OCI-LY1 (cell line): ENCODE results near the gene TRPM6.

ENCODE experiments used
- H2AFZ ChIP-seq: fragments of 200-600 bp; sonication (generic), shearing (Covaris generic); 2 replicates; pipeline ENCODE4 v1.6.0; 2014; ENCODE audit warnings: antibody characterized with exemption, mild to moderate bottlenecking, low read length
- H3F3A ChIP-seq: fragments of 200-600 bp; sonication (generic), shearing (Covaris generic); 2 replicates; pipeline ENCODE4 v1.6.0; 2014; ENCODE audit warnings: mild to moderate bottlenecking, antibody characterized with exemption, low read length, moderate library complexity; ENCODE audit not compliant: insufficient read depth
- H3K27ac ChIP-seq: fragments of 200-600 bp; sonication (generic); 2 replicates; pipeline ENCODE4 v1.5.1; 2014; ENCODE audit warnings: low read length, mixed run types, mild to moderate bottlenecking, low read depth; ENCODE audit not compliant: poor library complexity, severe bottlenecking
- H3K27me3 ChIP-seq: fragments of 200-600 bp; sonication (generic); 2 replicates; pipeline ENCODE4 v1.6.0; 2014; ENCODE audit warnings: antibody characterized with exemption, mild to moderate bottlenecking, low read length, moderate library complexity; ENCODE audit not compliant: insufficient read depth
- H3K36me3 ChIP-seq: fragments of 200-600 bp; sonication (generic); 2 replicates; pipeline ENCODE4 v1.6.1; 2014; ENCODE audit warnings: mild to moderate bottlenecking, antibody characterized with exemption, low read length, moderate library complexity, mixed read lengths; ENCODE audit not compliant: insufficient read depth
- H3K4me1 ChIP-seq: fragments of 200-600 bp; sonication (generic); 2 replicates; pipeline ENCODE4 v1.5.1; 2014; ENCODE audit warnings: mild to moderate bottlenecking, low read length, moderate library complexity; ENCODE audit not compliant: insufficient read depth, severe bottlenecking
- H3K4me2 ChIP-seq: fragments of 200-600 bp; sonication (generic), shearing (Covaris generic); 2 replicates; pipeline ENCODE4 v1.6.1; 2014; ENCODE audit warnings: low read length
- H3K4me3 ChIP-seq: fragments of 200-600 bp; sonication (generic); 2 replicates; pipeline ENCODE4 v1.5.1; 2014; ENCODE audit warnings: low read length, low read depth, mild to moderate bottlenecking, mixed read lengths; ENCODE audit not compliant: poor library complexity, severe bottlenecking
- H3K79me2 ChIP-seq: fragments of 200-600 bp; shearing (Covaris generic); 2 replicates; pipeline ENCODE4 v1.6.1; 2016; ENCODE audit warnings: mixed run types, low read length, mixed read lengths; ENCODE audit not compliant: insufficient read depth
- H3K9ac ChIP-seq: fragments of 200-600 bp; sonication (generic), shearing (Covaris generic); 2 replicates; pipeline ENCODE4 v1.6.1; 2014; ENCODE audit warnings: mild to moderate bottlenecking, low read length, mixed read lengths
- H3K9me2 ChIP-seq: fragments of 200-600 bp; sonication (generic), shearing (Covaris generic); 2 replicates; pipeline ENCODE4 v1.6.1; 2014; ENCODE audit warnings: low read depth, mild to moderate bottlenecking, low read length, mixed read lengths
- H3K9me3 ChIP-seq: fragments of 200-600 bp; shearing (Covaris generic); 2 replicates; pipeline ENCODE4 v1.6.1; 2014; ENCODE audit warnings: low read length, mixed read lengths
- H4K20me1 ChIP-seq: fragments of 200-600 bp; sonication (generic), shearing (Covaris generic); 2 replicates; pipeline ENCODE4 v1.6.0; 2016; ENCODE audit warnings: mild to moderate bottlenecking, low read length; ENCODE audit not compliant: insufficient read depth
- EZH2 ChIP-seq: fragments of 200-600 bp; sonication (generic), shearing (Covaris generic); IDR thresholded peaks from 2 replicates; pipeline ENCODE4 v1.8.0; 2017; ENCODE audit warnings: borderline replicate concordance, mixed run types, mild to moderate bottlenecking, antibody characterized with exemption, low read length, moderate library complexity, mixed read lengths
- TF ChIP-seq, protein P1 (sequence below): fragments of 200-600 bp; sonication (generic), shearing (Covaris generic); IDR thresholded peaks from 2 replicates; pipeline ENCODE4 v1.5.1; 2017; ENCODE audit warnings: mild to moderate bottlenecking, antibody characterized with exemption, low read length, moderate library complexity, mixed read lengths

Gene TRPM6

DNA sequence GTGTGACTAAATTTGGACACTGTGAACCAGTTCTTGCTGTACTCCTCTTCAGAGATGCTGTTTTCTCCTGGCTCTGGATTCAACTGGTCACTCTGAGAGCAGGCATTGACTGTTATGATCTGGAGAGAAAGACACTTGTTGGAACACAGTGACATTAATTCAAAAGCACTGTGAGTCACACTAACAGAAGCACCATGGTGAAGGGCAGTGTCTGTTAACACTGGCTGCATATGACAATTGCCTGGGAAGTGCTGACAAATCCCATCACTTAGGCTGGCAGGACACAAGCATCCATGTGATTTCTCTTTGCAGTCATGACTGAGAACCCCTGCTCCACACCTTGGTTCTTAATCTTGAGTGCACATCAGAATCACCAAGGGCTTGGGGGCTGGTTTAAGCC is 132.4 kb downstream of the TRPM6 start:
- no peak for TF ChIP-seq EZH2
- TF ChIP-seq, protein P1, sequence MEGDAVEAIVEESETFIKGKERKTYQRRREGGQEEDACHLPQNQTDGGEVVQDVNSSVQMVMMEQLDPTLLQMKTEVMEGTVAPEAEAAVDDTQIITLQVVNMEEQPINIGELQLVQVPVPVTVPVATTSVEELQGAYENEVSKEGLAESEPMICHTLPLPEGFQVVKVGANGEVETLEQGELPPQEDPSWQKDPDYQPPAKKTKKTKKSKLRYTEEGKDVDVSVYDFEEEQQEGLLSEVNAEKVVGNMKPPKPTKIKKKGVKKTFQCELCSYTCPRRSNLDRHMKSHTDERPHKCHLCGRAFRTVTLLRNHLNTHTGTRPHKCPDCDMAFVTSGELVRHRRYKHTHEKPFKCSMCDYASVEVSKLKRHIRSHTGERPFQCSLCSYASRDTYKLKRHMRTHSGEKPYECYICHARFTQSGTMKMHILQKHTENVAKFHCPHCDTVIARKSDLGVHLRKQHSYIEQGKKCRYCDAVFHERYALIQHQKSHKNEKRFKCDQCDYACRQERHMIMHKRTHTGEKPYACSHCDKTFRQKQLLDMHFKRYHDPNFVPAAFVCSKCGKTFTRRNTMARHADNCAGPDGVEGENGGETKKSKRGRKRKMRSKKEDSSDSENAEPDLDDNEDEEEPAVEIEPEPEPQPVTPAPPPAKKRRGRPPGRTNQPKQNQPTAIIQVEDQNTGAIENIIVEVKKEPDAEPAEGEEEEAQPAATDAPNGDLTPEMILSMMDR, result no peak
- no peaks in the 10 kb centered on the region for H4K20me1 ChIP-seq
- H3K79me2 ChIP-seq, result no peaks in the 10 kb centered on the region
- no peaks in the 10 kb centered on the region for H3K4me1 ChIP-seq
- H3K9ac ChIP-seq, result no peak overlapping the region
- no peaks in the 10 kb centered on the region for H3K9me2 ChIP-seq
- H3K4me3 ChIP-seq, result no peak overlapping the region
- H2AFZ ChIP-seq, result no peak overlapping the region
- no peaks in the 10 kb centered on the region for H3K27me3 ChIP-seq
- H3K4me2 ChIP-seq, result no peak overlapping the region
- no peaks in the 10 kb centered on the region for H3K9me3 ChIP-seq
- no peaks in the 10 kb centered on the region for H3F3A ChIP-seq
- H3K36me3 ChIP-seq, result no peaks in the 10 kb centered on the region
- no peak overlapping the region for H3K27ac ChIP-seq

DNA sequence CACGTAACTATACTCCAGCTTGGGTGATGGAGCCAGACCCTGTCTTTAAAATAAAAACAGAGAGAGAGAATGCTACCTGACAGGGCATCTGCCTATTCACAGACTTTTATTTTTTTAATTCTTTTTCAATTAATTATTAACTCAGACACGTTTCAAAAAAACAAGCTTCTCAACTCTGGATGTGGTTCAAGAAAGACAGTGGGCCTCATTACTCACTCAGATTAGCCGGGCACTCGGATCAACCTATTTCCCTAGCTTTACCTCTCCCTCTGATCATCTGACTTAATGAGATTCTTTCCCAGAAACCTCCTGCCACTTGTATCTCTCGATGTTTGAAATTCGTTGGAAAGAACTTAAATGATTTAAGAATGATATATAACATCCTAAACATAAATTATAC is 134.1 kb downstream of the TRPM6 start:
- TF ChIP-seq, protein P1, result no peak
- no peak for TF ChIP-seq EZH2
- Histone ChIP-seq H3F3A (no peaks in the 10 kb centered on the region), H3K79me2 (no peaks in the 10 kb centered on the region), H3K27me3 (no peaks in the 10 kb centered on the region), H3K9me3 (no peaks in the 10 kb centered on the region), H3K4me2 (no peak overlapping the region), H3K4me3 (no peak overlapping the region), H3K4me1 (no peaks in the 10 kb centered on the region), H4K20me1 (no peaks in the 10 kb centered on the region), H3K9me2 (no peaks in the 10 kb centered on the region), H3K9ac (no peak overlapping the region), H3K36me3 (no peaks in the 10 kb centered on the region), H3K27ac (no peak overlapping the region), H2AFZ (no peak overlapping the region)

DNA sequence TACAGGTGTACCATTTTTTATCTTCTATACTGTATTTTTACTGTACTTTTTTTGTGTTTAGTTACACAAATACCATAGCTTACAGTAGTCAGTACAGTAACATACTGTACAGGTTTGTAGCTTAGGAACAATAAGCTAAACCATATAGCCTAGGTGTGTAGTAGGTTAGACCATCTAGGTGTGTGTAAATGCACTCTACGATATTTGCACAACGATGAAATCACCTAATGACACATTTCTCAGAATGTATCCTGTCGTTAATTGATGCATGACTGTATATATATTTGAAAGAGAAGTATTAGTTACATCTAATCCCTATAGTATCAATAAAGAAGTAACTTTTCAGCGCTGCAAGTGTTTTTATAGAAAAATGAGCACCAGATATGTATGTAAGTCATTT is 138.8 kb downstream of the TRPM6 start:
- Histone ChIP-seq H3K9ac (no peak overlapping the region), H3K9me2 (no peaks in the 10 kb centered on the region), H3K79me2 (no peaks in the 10 kb centered on the region), H3K4me2 (no peak overlapping the region), H3K9me3 (no peaks in the 10 kb centered on the region), H2AFZ (no peak overlapping the region), H3K27ac (no peak overlapping the region), H3K4me1 (no peaks in the 10 kb centered on the region), H3K36me3 (no peaks in the 10 kb centered on the region), H4K20me1 (no peaks in the 10 kb centered on the region), H3K27me3 (no peaks in the 10 kb centered on the region), H3F3A (no peaks in the 10 kb centered on the region), H3K4me3 (no peak overlapping the region)
- no peak for TF ChIP-seq EZH2
- TF ChIP-seq, protein P1, result no peak
